CD4-positive, alpha-beta T cell treated with Interleukin-15 for 4 hours (primary cell): Measurements from ENCODE around the gene GRIN1.

Experiments
- DNase-seq: peaks from one replicate; pipeline ENCODE4 v3.0.0-alpha.2; 2020; ENCODE audit warnings: low spot score

GRIN1 gene

GRCh38 chr9:137148242-137148641 is 9.3 kb downstream of the GRIN1 start:
- no peak for DNase-seq

GRCh38 chr9:137148661-137149060 is 9.7 kb downstream of the GRIN1 start:
- no peak for DNase-seq

- no peak for DNase-seq
Measured at GRCh38 chr9:137149363-137149762, 10.4 kb downstream of the GRIN1 start.

GRCh38 chr9:137149942-137150616 is 11.1 kb downstream of the GRIN1 start:
- no peak for DNase-seq

- peak; percentile 50 for DNase-seq
Measured at GRCh38 chr9:137150617-137151457, 11.9 kb downstream of the GRIN1 start.

- no peak for DNase-seq
Measured at GRCh38 chr9:137152844-137153405, 14.0 kb downstream of the GRIN1 start.

- DNase-seq: peak; percentile 30
Measured at GRCh38 chr9:137156567-137157375, 17.8 kb downstream of the GRIN1 start.

GRCh38 chr9:137157618-137158415 is 18.9 kb downstream of the GRIN1 start:
- no peak for DNase-seq

GRCh38 chr9:137158625-137159024 is 19.7 kb downstream of the GRIN1 start:
- DNase-seq: no peak

- no peak for DNase-seq
Measured at GRCh38 chr9:137159105-137160053, 20.4 kb downstream of the GRIN1 start.

- DNase-seq: no peak
Measured at GRCh38 chr9:137160054-137160425, 21.1 kb downstream of the GRIN1 start.

- DNase-seq: no peak
Measured at GRCh38 chr9:137160716-137161557, 22.0 kb downstream of the GRIN1 start.

- no peak for DNase-seq
Measured at GRCh38 chr9:137161558-137162486, 22.9 kb downstream of the GRIN1 start.

GRCh38 chr9:137162505-137163364 is 23.8 kb downstream of the GRIN1 start:
- no peak for DNase-seq

- no peak for DNase-seq
Measured at GRCh38 chr9:137163365-137163715, 24.4 kb downstream of the GRIN1 start.

GRCh38 chr9:137163805-137164204 is 24.9 kb downstream of the GRIN1 start:
- no peak for DNase-seq
